HG03159 (cell line): Measurements from ENCODE around the gene BEX4.
"Not testable (repeated sequence)": the region's sequence is repeated elsewhere in the genome, so short reads cannot be mapped to it uniquely, and the experiment has no call there.

Source experiments
- ATAC-seq: cut with Tn5 transposase; IDR thresholded peaks from one replicate; pipeline ENCODE4 v1.9.1; 2021; ENCODE audit warnings: mild to moderate bottlenecking, moderate library complexity; ENCODE audit not compliant: unreplicated experiment

BEX4 gene

GRCh38 chrX:103235608-103236007 is 20.7 kb downstream of the BEX4 start:
- not testable (repeated sequence) for ATAC-seq

DNA sequence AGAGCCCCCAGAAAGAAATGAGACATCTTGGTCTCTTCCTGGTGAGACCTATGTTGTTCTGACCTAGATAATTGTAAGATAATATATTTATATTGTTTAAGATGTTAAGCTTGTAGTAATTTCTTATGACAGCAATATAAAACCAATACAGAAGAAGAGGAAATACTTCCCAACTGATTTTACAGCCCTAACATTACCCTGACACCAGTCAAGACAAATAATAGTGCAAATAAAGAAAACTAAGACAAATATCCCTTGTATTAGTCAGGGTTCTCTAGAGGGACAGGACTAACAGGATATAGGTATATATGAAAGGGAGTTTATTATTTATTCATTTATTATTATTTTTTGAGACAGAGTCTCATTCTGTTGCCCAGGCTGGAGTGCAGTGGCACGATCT is 21.4 kb downstream of the BEX4 start:
- no peak for ATAC-seq

DNA sequence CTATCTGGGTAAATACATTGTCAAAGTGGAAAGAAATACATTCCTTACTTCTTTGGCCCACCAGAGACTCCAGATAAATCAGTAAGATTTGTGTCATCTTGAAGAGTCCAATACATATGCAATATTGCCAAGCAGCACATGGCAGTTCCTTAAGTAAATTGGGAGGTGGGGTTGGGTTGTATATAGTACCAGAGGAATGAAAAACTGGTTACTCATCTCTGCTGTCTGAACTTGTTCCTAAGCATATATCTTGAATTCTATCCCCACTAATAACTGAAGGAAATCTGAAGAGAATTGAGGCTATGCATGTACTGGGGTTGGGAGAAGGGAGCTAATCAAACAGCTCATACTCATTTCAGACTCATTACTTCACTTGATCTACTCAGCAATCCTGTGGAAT is 25.2 kb downstream of the BEX4 start:
- no peak for ATAC-seq

- ATAC-seq = peak; percentile 61
These were observed 33.6 kb downstream of the BEX4 start for GRCh38 chrX:103248553-103248952.

DNA sequence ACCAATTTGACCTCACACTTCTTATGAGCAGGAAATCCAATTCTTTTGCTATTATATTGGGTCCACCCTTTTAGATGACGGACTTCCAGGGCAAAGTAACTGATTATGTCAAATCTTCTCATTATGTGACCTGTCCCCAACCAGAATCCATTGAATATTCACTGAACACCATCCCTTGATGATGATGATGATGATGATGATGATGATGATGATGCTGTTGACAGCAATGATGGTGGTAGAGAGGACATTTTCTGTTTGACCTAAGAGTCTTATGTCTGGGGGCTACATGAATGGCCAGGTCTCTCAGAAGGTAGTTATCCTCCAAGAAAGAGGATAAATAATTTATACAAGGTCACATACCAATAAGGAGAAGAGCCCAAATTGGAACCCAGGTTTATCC is 34.9 kb downstream of the BEX4 start:
- no peak for ATAC-seq

DNA sequence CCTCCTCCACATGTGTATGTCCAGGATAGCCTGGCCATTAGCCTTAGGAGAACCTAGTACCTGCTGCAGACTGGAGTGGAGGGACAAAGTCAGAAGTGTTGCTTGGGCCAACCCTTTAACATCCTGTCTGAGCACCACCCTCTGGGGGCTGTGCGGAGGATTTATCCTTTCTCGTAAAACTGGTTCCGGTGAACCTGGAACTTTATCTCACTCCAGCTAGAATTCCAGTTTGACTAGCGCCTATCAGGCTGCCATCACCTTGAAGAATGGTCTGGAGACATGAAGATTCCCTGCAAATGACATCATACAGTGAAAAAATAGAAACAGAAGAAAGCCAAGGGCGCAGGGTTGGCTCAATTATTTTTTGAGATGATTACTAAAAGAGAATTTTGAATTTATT is 36.1 kb downstream of the BEX4 start:
- ATAC-seq = no peak

- no peak for ATAC-seq
These were observed 38.7 kb downstream of the BEX4 start for GRCh38 chrX:103253608-103254007.

- peak; percentile 64 for ATAC-seq
These were observed 39.4 kb downstream of the BEX4 start for GRCh38 chrX:103254171-103254824.

DNA sequence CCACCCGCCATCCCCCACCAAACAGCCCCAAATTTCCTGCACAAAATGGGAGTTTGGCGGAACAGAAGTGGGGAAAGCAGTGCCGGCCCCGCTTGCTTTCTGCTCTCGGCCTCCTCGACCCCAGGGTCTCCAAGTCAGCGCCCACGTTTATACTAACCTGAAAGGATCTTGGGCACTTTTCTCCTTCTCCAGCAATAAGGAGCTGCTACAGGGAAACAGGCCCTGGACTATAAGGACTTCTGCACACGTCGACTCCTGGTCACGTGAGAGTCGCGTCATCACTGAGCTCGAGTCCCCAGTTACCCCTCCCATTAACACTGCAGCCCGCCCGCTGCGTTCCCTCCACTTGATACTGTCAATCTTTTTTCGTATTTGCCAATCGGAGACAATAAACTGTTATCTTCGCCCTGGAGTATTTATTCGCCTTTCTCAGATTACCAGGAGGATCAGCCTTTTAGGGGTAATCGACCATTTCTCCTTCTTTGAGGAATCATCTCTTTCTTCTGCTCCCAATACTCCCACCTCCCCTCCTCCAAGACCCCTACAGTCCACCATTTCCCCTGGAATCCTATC is 40.1 kb downstream of the BEX4 start, which contains the start of gene TCEAL8:
Gene TCEAL8, minus strand, starts transcription at position 235 of the 573 bp plus-strand sequence. CDS start 1,176 bp downstream, outside the sequence.
- ATAC-seq = peak; percentile 91

DNA sequence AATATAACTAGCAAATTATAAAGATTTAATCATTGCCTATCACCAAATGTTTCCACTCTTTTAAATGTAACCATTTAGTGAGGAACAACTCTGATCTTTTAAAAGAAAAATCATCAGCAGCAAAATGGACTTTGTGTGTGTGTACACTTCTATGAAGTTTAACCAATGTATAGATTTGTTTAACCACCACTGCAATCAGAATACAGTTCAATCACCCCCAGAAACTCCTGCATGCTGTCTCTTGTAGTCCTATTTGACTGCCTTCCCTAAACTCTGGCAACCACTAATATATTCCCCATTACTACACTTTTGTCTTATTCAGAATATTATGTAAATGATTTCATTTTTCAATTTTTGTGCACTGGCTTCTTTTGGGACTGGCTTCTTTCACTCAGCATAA is 41.7 kb downstream of the BEX4 start:
- no peak for ATAC-seq

DNA sequence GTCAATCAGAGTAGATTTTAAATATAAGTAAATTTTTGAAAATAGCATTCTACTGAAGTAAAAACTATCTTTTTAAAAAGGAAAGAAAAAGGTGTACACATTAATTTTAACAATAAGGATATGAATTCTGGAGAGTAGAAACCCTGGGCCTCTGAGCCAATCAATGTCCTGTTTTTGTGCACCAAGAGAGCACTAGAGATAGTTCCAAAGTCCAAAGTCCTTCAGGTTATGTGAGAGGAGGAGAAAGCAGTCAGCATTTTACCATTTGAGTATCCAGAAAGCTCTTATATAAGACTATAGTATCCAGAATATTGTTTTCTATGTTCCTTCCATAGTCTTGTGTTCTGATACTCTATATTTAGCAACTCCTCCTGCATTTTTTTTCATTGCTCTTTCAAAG is 43.4 kb downstream of the BEX4 start:
- ATAC-seq = no peak
